Measurements from ENCODE around the gene SLC44A4. TPM values are rescaled to one million over a fixed set of nuclear protein-coding genes. Genes with fewer than 3 reads are reported as not detected.

SLC44A4 gene
- total RNA-seq, 1 experiment from 2014 or later: 3.8 TPM

GRCh38 chr6:31836474-31837368, 42.1 kb downstream of the SLC44A4 start:
- peaks cover 13 to 22% of the 10 kb centered on the region in 2 experiments for H3K4me1 Mint-ChIP-seq
- H3K27me3 Mint-ChIP-seq (ENCODE audit: low read depth): no peaks in the 10 kb centered on the region

More at GRCh38 chr6:31836474-31837368, 42.1 kb downstream of the SLC44A4 start:
- Histone ChIP-seq H4K8ac (replicated peaks; ENCODE audit: insufficient read length, low read depth, low read length) (no peak overlapping the region), H2BK15ac (ENCODE audit: low read depth, low read length) (no peak overlapping the region), H3K4me2 (ENCODE audit: insufficient read depth, insufficient read length, low read length) (peak overlapping the region; percentile 90), H3K79me1 (ENCODE audit: insufficient read depth, low read depth, low read length, poor library complexity, severe bottlenecking) (peaks cover 3% of the 10 kb centered on the region), H2BK20ac (ENCODE audit: low read depth, low read length, poor library complexity, severe bottlenecking) (no peak overlapping the region), H3K9ac (ENCODE audit: extremely low read depth, insufficient read length, low read length) (peak overlapping the region; percentile 93), H3K56ac (ENCODE audit: insufficient read length, low read depth, low read length) (no peak overlapping the region), H2BK120ac (ENCODE audit: low read depth, low read length, poor library complexity, severe bottlenecking) (no peak overlapping the region), H3K23ac (ENCODE audit: insufficient read length, low read depth, low read length) (no peak overlapping the region), H3K18ac (ENCODE audit: insufficient read length, low read depth, low read length) (no peak overlapping the region), H2BK12ac (ENCODE audit: insufficient read length, low read depth, low read length) (no peak overlapping the region), H3K27ac (ENCODE audit: insufficient read length, low read depth, low read length) (peak overlapping the region; percentile 58), H3T11ph (ENCODE audit: low read length) (no peak overlapping the region), H3K79me2 (ENCODE audit: insufficient read depth, low read length) (peaks cover 20% of the 10 kb centered on the region; the same call in 1 of the 2 replicates), H3K14ac (ENCODE audit: insufficient read depth, low read length) (no peak overlapping the region), H3K9me3 (ENCODE audit: control insufficient read depth, low read depth, low read length) (no peaks in the 10 kb centered on the region), H2AFZ (ENCODE audit: low read length) (no peak overlapping the region), H3K4ac (ENCODE audit: low read depth, low read length) (no peak overlapping the region), H2AK5ac (ENCODE audit: insufficient read length, low read length) (no peak overlapping the region), H3K27me3 (ENCODE audit: insufficient read depth, low read length) (no peaks in the 10 kb centered on the region), H2BK5ac (ENCODE audit: insufficient read length, low read length) (no peak overlapping the region), H3K23me2 (ENCODE audit: insufficient read length, low read depth, low read length, poor library complexity, severe bottlenecking) (peaks cover 27% of the 10 kb centered on the region), H3K4me1 (ENCODE audit: insufficient read depth, low read length) (no peaks in the 10 kb centered on the region), H4K5ac (ENCODE audit: insufficient read length, low read depth, low read length) (no peak overlapping the region), H4K91ac (ENCODE audit: insufficient read length, low read depth, low read length) (no peak overlapping the region), H4K20me1 (ENCODE audit: control insufficient read depth, insufficient read depth, insufficient read length) (peaks cover 2% of the 10 kb centered on the region)
- no CpG with 5 or more reads among the region's 12 CpGs for WGBS (ENCODE audit: extremely low coverage, insufficient read length, low lambda C conversion rate)
- DNase-seq: no peak
- Mint-ChIP-seq H3K27ac (peak overlapping the region; percentile 18 to 99 (median 63)), H3K4me3 (peak overlapping the region; percentile 98 to 100), H3K9me3 (peaks cover 0 to 6% of the 10 kb centered on the region in 2 experiments; a peak in 2 of 5 replicates), H3K36me3 (ENCODE audit: insufficient read depth in 1 of 3, low read depth in 3 of 3) (peaks cover 61 to 65% (median 61%) of the 10 kb centered on the region in 3 experiments)
- TF ChIP-seq, protein P1, sequence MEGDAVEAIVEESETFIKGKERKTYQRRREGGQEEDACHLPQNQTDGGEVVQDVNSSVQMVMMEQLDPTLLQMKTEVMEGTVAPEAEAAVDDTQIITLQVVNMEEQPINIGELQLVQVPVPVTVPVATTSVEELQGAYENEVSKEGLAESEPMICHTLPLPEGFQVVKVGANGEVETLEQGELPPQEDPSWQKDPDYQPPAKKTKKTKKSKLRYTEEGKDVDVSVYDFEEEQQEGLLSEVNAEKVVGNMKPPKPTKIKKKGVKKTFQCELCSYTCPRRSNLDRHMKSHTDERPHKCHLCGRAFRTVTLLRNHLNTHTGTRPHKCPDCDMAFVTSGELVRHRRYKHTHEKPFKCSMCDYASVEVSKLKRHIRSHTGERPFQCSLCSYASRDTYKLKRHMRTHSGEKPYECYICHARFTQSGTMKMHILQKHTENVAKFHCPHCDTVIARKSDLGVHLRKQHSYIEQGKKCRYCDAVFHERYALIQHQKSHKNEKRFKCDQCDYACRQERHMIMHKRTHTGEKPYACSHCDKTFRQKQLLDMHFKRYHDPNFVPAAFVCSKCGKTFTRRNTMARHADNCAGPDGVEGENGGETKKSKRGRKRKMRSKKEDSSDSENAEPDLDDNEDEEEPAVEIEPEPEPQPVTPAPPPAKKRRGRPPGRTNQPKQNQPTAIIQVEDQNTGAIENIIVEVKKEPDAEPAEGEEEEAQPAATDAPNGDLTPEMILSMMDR (conservative IDR thresholded peaks at IDR 0.05): no peak
